Astrocyte (in vitro differentiated cells and primary cell): Measurements from ENCODE around the gene RFX4. TPM values are rescaled to one million over a fixed set of nuclear protein-coding genes. Genes with fewer than 3 reads are reported as not detected.

Experiments used
- DNase-seq: peaks from one replicate; pipeline ENCODE4 v3.0.0-alpha.2; 2010; ENCODE audit warnings: low read depth
- FAIRE-seq: peaks from 2 replicates; lab custom pipeline; 2011; peaks lifted over from hg19 to GRCh38; lab: Jason Lieb, UNC
- H2AFZ ChIP-seq: 2 replicates; pipeline ENCODE4 v1.6.0; 2012; ENCODE audit warnings: low read depth, low read length, inconsistent platforms
- H3K27ac ChIP-seq: 2 replicates; pipeline ENCODE4 v1.5.1; 2011; ENCODE audit warnings: low read depth, low read length, inconsistent platforms
- H3K27me3 ChIP-seq: 2 replicates; pipeline ENCODE4 v1.6.0; 2011; ENCODE audit warnings: low read length, inconsistent platforms; ENCODE audit not compliant: insufficient read depth
- H3K36me3 ChIP-seq: 2 replicates; pipeline ENCODE4 v1.5.1; 2011; ENCODE audit warnings: low read length, inconsistent platforms; ENCODE audit not compliant: insufficient read depth
- H3K4me1 ChIP-seq: 2 replicates; pipeline ENCODE4 v1.5.1; 2011; ENCODE audit warnings: low read length, inconsistent platforms; ENCODE audit not compliant: insufficient read depth
- H3K4me2 ChIP-seq: 2 replicates; pipeline ENCODE4 v1.6.0; 2012; ENCODE audit warnings: low read length, inconsistent platforms
- H3K4me3 ChIP-seq: 2 replicates; pipeline ENCODE4 v1.5.1; 2011; ENCODE audit warnings: low read depth, mild to moderate bottlenecking, low read length, inconsistent platforms; ENCODE audit not compliant: insufficient read depth
- H3K79me2 ChIP-seq: 2 replicates; pipeline ENCODE4 v1.6.0; 2012; ENCODE audit warnings: mild to moderate bottlenecking, low read length, inconsistent platforms; ENCODE audit not compliant: insufficient read depth
- H3K9ac ChIP-seq: 2 replicates; pipeline ENCODE4 v1.6.0; 2012; ENCODE audit warnings: mild to moderate bottlenecking, low read length, inconsistent platforms
- H3K9me3 ChIP-seq: 2 replicates; pipeline ENCODE4 v1.5.1; 2012; ENCODE audit warnings: low read depth, mild to moderate bottlenecking, low read length, inconsistent platforms; ENCODE audit not compliant: insufficient read depth
- H4K20me1 ChIP-seq: 2 replicates; pipeline ENCODE4 v1.6.0; 2012; ENCODE audit warnings: low read length, inconsistent platforms; ENCODE audit not compliant: insufficient read depth
- H3K27ac Mint-ChIP-seq: one replicate; pipeline ENCODE4 v1.8.0; 2021; ENCODE audit warnings: mild to moderate bottlenecking, mixed read lengths; ENCODE audit not compliant: unreplicated experiment
- H3K27me3 Mint-ChIP-seq: one replicate; pipeline ENCODE4 v1.8.0; 2021; ENCODE audit warnings: low read depth, mixed read lengths; ENCODE audit not compliant: unreplicated experiment
- H3K36me3 Mint-ChIP-seq: one replicate; pipeline ENCODE4 v1.8.0; 2021; ENCODE audit warnings: low read depth, mixed read lengths; ENCODE audit not compliant: unreplicated experiment
- H3K4me1 Mint-ChIP-seq: one replicate; pipeline ENCODE4 v1.8.0; 2021; ENCODE audit warnings: low read depth, mixed read lengths; ENCODE audit not compliant: unreplicated experiment
- H3K4me3 Mint-ChIP-seq: one replicate; pipeline ENCODE4 v1.8.0; 2021; ENCODE audit warnings: mild to moderate bottlenecking, moderate library complexity, mixed read lengths; ENCODE audit not compliant: unreplicated experiment
- H3K9me3 Mint-ChIP-seq: one replicate; pipeline ENCODE4 v1.8.0; 2021; ENCODE audit warnings: mild to moderate bottlenecking, mixed read lengths; ENCODE audit not compliant: unreplicated experiment
- EZH2 ChIP-seq: IDR thresholded peaks from 2 replicates; pipeline ENCODE4 v1.6.1; 2012; ENCODE audit warnings: mild to moderate bottlenecking, low read length, inconsistent platforms; ENCODE audit not compliant: insufficient read depth
- total RNA-seq: library from RNA; stranded (reverse); gene quantifications from 2 replicates; pipeline ENCODE4 v1.2.1, GENCODE V29; 2021
- TF ChIP-seq, protein P1 (sequence below): IDR thresholded peaks from 2 replicates; pipeline ENCODE4 v1.5.1; 2011; ENCODE audit warnings: low read depth, mild to moderate bottlenecking, inconsistent platforms, low read length, moderate library complexity; ENCODE audit not compliant: insufficient read depth

The RFX4 gene
- total RNA-seq, 1 donor from 2014 or later = 0.07 TPM

DNA sequence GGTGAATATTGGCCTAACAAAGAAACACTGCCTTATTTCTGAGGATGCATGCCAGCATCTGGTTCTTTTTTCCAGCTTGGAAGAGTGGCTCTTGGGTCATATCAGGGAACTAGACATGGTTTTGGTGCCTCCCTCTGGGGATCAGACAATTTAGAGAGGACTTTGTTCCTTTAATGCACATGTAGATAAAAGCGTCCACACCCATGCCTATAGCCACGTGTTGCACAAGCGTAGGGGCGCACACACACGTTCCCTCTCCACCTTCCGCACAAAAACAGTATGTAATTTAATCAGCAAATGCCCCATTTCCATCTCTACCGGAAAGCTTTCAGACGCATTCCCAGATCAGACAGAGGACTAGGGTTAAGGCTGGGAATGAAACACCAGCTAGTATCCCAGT, 130.0 kb downstream of the RFX4 start:
- no peaks in the 10 kb centered on the region for H3K4me1 ChIP-seq
- Mint-ChIP-seq H3K36me3 (no peaks in the 10 kb centered on the region), H3K4me3 (no peak overlapping the region), H3K27me3 (peaks cover 4% of the 10 kb centered on the region), H3K9me3 (no peaks in the 10 kb centered on the region), H3K4me1 (peaks cover 5% of the 10 kb centered on the region), H3K27ac (no peak overlapping the region)
- no peak overlapping the region for H3K4me2 ChIP-seq
- DNase-seq (no peak), FAIRE-seq (no peak)
- H3K27ac ChIP-seq = no peak overlapping the region
- H3K9me3 ChIP-seq = no peaks in the 10 kb centered on the region
- H3K36me3 ChIP-seq = no peaks in the 10 kb centered on the region
- no peak overlapping the region for H2AFZ ChIP-seq
- H4K20me1 ChIP-seq = no peaks in the 10 kb centered on the region
- H3K79me2 ChIP-seq = no peaks in the 10 kb centered on the region
- H3K4me3 ChIP-seq = no peak overlapping the region
- no peaks in the 10 kb centered on the region for H3K27me3 ChIP-seq
- TF ChIP-seq EZH2 = no peak
- TF ChIP-seq, protein P1, sequence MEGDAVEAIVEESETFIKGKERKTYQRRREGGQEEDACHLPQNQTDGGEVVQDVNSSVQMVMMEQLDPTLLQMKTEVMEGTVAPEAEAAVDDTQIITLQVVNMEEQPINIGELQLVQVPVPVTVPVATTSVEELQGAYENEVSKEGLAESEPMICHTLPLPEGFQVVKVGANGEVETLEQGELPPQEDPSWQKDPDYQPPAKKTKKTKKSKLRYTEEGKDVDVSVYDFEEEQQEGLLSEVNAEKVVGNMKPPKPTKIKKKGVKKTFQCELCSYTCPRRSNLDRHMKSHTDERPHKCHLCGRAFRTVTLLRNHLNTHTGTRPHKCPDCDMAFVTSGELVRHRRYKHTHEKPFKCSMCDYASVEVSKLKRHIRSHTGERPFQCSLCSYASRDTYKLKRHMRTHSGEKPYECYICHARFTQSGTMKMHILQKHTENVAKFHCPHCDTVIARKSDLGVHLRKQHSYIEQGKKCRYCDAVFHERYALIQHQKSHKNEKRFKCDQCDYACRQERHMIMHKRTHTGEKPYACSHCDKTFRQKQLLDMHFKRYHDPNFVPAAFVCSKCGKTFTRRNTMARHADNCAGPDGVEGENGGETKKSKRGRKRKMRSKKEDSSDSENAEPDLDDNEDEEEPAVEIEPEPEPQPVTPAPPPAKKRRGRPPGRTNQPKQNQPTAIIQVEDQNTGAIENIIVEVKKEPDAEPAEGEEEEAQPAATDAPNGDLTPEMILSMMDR = no peak
- H3K9ac ChIP-seq = no peak overlapping the region

DNA sequence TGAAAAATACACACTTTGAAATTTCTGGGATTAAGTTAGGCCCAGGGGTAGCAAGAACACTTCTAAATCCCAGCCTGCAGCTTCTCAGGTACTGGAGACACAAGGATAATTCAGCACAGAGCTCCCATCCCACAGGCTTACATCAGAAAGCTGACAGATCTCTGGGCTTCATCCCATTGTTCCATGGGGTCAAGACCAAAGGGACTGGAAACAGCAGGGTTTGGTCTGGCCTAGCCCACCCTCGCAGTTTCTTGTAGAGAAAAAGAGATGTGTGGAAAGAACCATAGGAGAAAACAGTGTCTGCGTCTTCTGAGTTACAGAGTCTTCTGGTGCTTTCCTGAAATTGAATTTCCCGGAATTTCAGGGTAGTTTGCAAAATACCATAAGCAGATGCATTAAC, 132.1 kb downstream of the RFX4 start:
- no peak overlapping the region for H3K4me2 ChIP-seq
- H3K79me2 ChIP-seq = no peaks in the 10 kb centered on the region
- Mint-ChIP-seq H3K4me1 (peaks cover 5% of the 10 kb centered on the region), H3K4me3 (no peak overlapping the region), H3K9me3 (no peaks in the 10 kb centered on the region), H3K27ac (no peak overlapping the region), H3K27me3 (peaks cover 4% of the 10 kb centered on the region), H3K36me3 (no peaks in the 10 kb centered on the region)
- H3K27me3 ChIP-seq = no peaks in the 10 kb centered on the region
- FAIRE-seq (no peak), DNase-seq (no peak)
- no peaks in the 10 kb centered on the region for H3K9me3 ChIP-seq
- no peak overlapping the region for H2AFZ ChIP-seq
- H3K4me3 ChIP-seq = no peak overlapping the region
- H3K9ac ChIP-seq = no peak overlapping the region
- no peaks in the 10 kb centered on the region for H3K4me1 ChIP-seq
- H4K20me1 ChIP-seq = no peaks in the 10 kb centered on the region
- no peak overlapping the region for H3K27ac ChIP-seq
- no peak for TF ChIP-seq EZH2
- TF ChIP-seq, protein P1 = no peak
- no peaks in the 10 kb centered on the region for H3K36me3 ChIP-seq

DNA sequence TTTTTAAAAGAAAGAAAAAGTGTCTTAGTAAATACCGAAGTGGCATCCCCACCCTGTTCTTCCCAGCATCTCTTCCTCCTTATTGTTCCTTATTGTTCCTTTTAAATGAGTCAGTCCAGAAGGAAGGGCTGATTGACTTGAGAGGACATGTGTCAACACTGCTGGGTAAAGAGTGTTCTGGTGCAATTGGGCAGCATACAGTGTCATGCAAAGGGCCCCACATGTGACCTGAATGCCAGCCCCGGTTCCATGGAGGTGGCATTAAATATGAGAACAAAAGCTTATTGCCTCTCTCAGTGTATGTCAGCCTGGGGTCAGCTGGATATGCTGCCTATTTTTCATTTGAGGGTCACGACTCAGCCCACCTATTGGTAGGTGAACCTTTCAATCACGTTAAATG, 132.8 kb downstream of the RFX4 start:
- H2AFZ ChIP-seq = no peak overlapping the region
- H3K9ac ChIP-seq = no peak overlapping the region
- no peaks in the 10 kb centered on the region for H4K20me1 ChIP-seq
- no peaks in the 10 kb centered on the region for H3K27me3 ChIP-seq
- no peak for TF ChIP-seq EZH2
- TF ChIP-seq, protein P1 = no peak
- no peaks in the 10 kb centered on the region for H3K79me2 ChIP-seq
- DNase-seq (no peak), FAIRE-seq (no peak)
- no peak overlapping the region for H3K4me2 ChIP-seq
- H3K36me3 ChIP-seq = no peaks in the 10 kb centered on the region
- Mint-ChIP-seq H3K36me3 (no peaks in the 10 kb centered on the region), H3K4me3 (no peak overlapping the region), H3K27me3 (peaks cover 4% of the 10 kb centered on the region), H3K27ac (no peak overlapping the region), H3K4me1 (peaks cover 2% of the 10 kb centered on the region), H3K9me3 (no peaks in the 10 kb centered on the region)
- H3K4me3 ChIP-seq = no peak overlapping the region
- no peaks in the 10 kb centered on the region for H3K9me3 ChIP-seq
- no peaks in the 10 kb centered on the region for H3K4me1 ChIP-seq
- H3K27ac ChIP-seq = no peak overlapping the region
